ENCODE data around the gene CHRNA4. TPM values are rescaled to one million over a fixed set of nuclear protein-coding genes. Genes with fewer than 3 reads are reported as not detected.

CHRNA4 gene
- total RNA-seq, 1 donor from 2014 or later, result not detected

GRCh38 chr20:63359164-63359934 lies 1.8 kb downstream of the CHRNA4 start:
- H3K4me1 Mint-ChIP-seq, result peaks cover 4% of the 10 kb centered on the region
- intact Hi-C loops (cut with micrococcal nuclease), result no loop called here
- CTCF ChIA-PET, result no interaction called here
- no peaks in the 10 kb centered on the region for H3K9me3 Mint-ChIP-seq
- TF ChIP-seq, protein P1, sequence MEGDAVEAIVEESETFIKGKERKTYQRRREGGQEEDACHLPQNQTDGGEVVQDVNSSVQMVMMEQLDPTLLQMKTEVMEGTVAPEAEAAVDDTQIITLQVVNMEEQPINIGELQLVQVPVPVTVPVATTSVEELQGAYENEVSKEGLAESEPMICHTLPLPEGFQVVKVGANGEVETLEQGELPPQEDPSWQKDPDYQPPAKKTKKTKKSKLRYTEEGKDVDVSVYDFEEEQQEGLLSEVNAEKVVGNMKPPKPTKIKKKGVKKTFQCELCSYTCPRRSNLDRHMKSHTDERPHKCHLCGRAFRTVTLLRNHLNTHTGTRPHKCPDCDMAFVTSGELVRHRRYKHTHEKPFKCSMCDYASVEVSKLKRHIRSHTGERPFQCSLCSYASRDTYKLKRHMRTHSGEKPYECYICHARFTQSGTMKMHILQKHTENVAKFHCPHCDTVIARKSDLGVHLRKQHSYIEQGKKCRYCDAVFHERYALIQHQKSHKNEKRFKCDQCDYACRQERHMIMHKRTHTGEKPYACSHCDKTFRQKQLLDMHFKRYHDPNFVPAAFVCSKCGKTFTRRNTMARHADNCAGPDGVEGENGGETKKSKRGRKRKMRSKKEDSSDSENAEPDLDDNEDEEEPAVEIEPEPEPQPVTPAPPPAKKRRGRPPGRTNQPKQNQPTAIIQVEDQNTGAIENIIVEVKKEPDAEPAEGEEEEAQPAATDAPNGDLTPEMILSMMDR (IDR thresholded peaks at IDR 0.05), result no peak
- no peaks in the 10 kb centered on the region for H3K36me3 Mint-ChIP-seq (ENCODE audit: low read depth)
- DNase-seq (no peak), ATAC-seq (ENCODE audit: low read depth) (no peak)
- peaks cover 18% of the 10 kb centered on the region for H3K27me3 Mint-ChIP-seq
- no peak overlapping the region for H3K27ac Mint-ChIP-seq
- POLR2A ChIA-PET, result no interaction called here
- no peak overlapping the region for H3K4me3 Mint-ChIP-seq

- Mint-ChIP-seq H3K27ac (no peak overlapping the region), H3K9me3 (no peaks in the 10 kb centered on the region), H3K4me3 (no peak overlapping the region), H3K4me1 (peaks cover 4% of the 10 kb centered on the region), H3K27me3 (peaks cover 16% of the 10 kb centered on the region), H3K36me3 (ENCODE audit: low read depth) (no peaks in the 10 kb centered on the region)
- intact Hi-C loops (cut with micrococcal nuclease), result no loop called here
- TF ChIP-seq, protein P1 (IDR thresholded peaks at IDR 0.05), result no peak
- ChIA-PET POLR2A (no interaction called here), CTCF (no interaction called here)
- no peak for ATAC-seq (ENCODE audit: low read depth)
- no peak for DNase-seq
Observed at GRCh38 chr20:63357921-63358905, 2.9 kb downstream of the CHRNA4 start.

- ATAC-seq (ENCODE audit: low read depth), result no peak
- no peaks in the 10 kb centered on the region for H3K4me1 Mint-ChIP-seq
- peaks cover 8% of the 10 kb centered on the region for H3K27me3 Mint-ChIP-seq
- POLR2A ChIA-PET, result no interaction called here
- no peak overlapping the region for H3K27ac Mint-ChIP-seq
- DNase-seq, result no peak
- intact Hi-C loops (cut with micrococcal nuclease), result no loop called here
- CTCF ChIA-PET, result no interaction called here
- TF ChIP-seq, protein P1 (IDR thresholded peaks at IDR 0.05), result no peak
- no peaks in the 10 kb centered on the region for H3K9me3 Mint-ChIP-seq
- H3K4me3 Mint-ChIP-seq, result no peak overlapping the region
- H3K36me3 Mint-ChIP-seq (ENCODE audit: low read depth), result no peaks in the 10 kb centered on the region
Observed at GRCh38 chr20:63356931-63357879, 3.9 kb downstream of the CHRNA4 start.

DNA sequence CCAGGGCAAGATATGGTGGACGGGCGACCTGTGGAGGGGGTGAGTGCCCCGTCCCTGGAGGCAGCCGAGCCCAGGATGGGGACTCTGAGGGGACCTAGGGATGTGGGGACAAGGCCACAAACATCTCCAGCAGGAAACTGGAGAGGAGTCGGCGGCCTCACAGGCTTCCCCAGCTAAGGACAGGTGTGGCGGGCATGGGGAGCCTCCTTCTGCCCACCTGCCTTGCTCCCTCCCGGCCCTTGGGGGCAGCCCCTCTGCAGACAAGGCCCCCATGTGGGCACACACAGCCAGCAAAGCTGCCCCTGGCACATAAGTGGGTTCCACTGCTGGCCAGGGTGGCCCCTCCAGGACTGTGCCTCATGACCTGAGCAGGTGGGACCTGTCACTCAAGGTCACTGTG lies 4.6 kb downstream of the CHRNA4 start:
- CTCF ChIA-PET, result no interaction called here

More for the DNA sequence above, 4.6 kb downstream of the CHRNA4 start:
- H3K9me3 Mint-ChIP-seq, result no peaks in the 10 kb centered on the region
- no peaks in the 10 kb centered on the region for H3K36me3 Mint-ChIP-seq (ENCODE audit: low read depth)
- intact Hi-C loops (cut with micrococcal nuclease), result no loop called here
- H3K27ac Mint-ChIP-seq, result no peak overlapping the region
- DNase-seq (no peak), ATAC-seq (ENCODE audit: low read depth) (no peak)
- POLR2A ChIA-PET, result no interaction called here
- no peaks in the 10 kb centered on the region for H3K4me1 Mint-ChIP-seq
- no peak overlapping the region for H3K4me3 Mint-ChIP-seq
- TF ChIP-seq, protein P1 (IDR thresholded peaks at IDR 0.05), result no peak
- peaks cover 7% of the 10 kb centered on the region for H3K27me3 Mint-ChIP-seq

Measured in activated B cell treated with CpG ODN at 0.5 μM for 24 hours (primary cell).